Astrocyte of the spinal cord (primary cell): ENCODE results near the gene TFCP2L1.
"Not testable (repeated sequence)": the region's sequence is repeated elsewhere in the genome, so short reads cannot be mapped to it uniquely, and the experiment has no call there.

Experiments used
- DNase-seq: peaks from one replicate; pipeline ENCODE4 v3.0.0; 2011; ENCODE audit warnings: low read depth, low spot score
- H3K4me3 ChIP-seq: 2 replicates; pipeline ENCODE4 v1.5.1; 2011; ENCODE audit warnings: low read depth, mild to moderate bottlenecking, low read length, moderate library complexity
- CTCF ChIP-seq: IDR thresholded peaks from 2 replicates; pipeline ENCODE4 v1.5.1; 2012; ENCODE audit warnings: low read depth, mild to moderate bottlenecking, low read length, inconsistent platforms
- in situ Hi-C: cut with HindIII; loops from 2 replicates; pipeline ENCODE4 v1.10.0; 2017; ENCODE audit warnings: low sequenced_read_pairs

The TFCP2L1 gene

GRCh38 chr2:121326628-121327027, 41.6 kb upstream of the TFCP2L1 start:
- in situ Hi-C loops = no loop called here
- no peak overlapping the region for H3K4me3 ChIP-seq
- TF ChIP-seq CTCF = no peak
- DNase-seq = no peak

- in situ Hi-C loops = no loop called here
- TF ChIP-seq CTCF = no peak
- DNase-seq = no peak
- no peak overlapping the region for H3K4me3 ChIP-seq
Observed at GRCh38 chr2:121324601-121325000, 39.6 kb upstream of the TFCP2L1 start.

- TF ChIP-seq CTCF = no peak
- in situ Hi-C loops = no loop called here
- DNase-seq = no peak
- no peak overlapping the region for H3K4me3 ChIP-seq
Observed at GRCh38 chr2:121321476-121321875, 36.5 kb upstream of the TFCP2L1 start.

GRCh38 chr2:121319941-121320340, 34.9 kb upstream of the TFCP2L1 start:
- TF ChIP-seq CTCF = no peak
- in situ Hi-C loops = no loop called here
- DNase-seq = no peak
- no peak overlapping the region for H3K4me3 ChIP-seq

GRCh38 chr2:121316986-121317385, 32.0 kb upstream of the TFCP2L1 start:
- in situ Hi-C loops = no loop called here
- TF ChIP-seq CTCF = no peak
- no peak for DNase-seq
- no peak overlapping the region for H3K4me3 ChIP-seq

- DNase-seq, in situ Hi-C loops: not testable (repeated sequence)
Observed at GRCh38 chr2:121313701-121314100, 28.7 kb upstream of the TFCP2L1 start.

GRCh38 chr2:121309801-121310200, 24.8 kb upstream of the TFCP2L1 start:
- no peak for TF ChIP-seq CTCF
- in situ Hi-C loops = no loop called here
- no peak overlapping the region for H3K4me3 ChIP-seq
- no peak for DNase-seq

More at GRCh38 chr2:121313701-121314100, 28.7 kb upstream of the TFCP2L1 start:
- H3K4me3 ChIP-seq = not testable (repeated sequence)
